ENCODE data around the gene PRR15L.
"Not testable (repeated sequence)": the region's sequence is repeated elsewhere in the genome, so short reads cannot be mapped to it uniquely, and the experiment has no call there.

PRR15L gene

DNA sequence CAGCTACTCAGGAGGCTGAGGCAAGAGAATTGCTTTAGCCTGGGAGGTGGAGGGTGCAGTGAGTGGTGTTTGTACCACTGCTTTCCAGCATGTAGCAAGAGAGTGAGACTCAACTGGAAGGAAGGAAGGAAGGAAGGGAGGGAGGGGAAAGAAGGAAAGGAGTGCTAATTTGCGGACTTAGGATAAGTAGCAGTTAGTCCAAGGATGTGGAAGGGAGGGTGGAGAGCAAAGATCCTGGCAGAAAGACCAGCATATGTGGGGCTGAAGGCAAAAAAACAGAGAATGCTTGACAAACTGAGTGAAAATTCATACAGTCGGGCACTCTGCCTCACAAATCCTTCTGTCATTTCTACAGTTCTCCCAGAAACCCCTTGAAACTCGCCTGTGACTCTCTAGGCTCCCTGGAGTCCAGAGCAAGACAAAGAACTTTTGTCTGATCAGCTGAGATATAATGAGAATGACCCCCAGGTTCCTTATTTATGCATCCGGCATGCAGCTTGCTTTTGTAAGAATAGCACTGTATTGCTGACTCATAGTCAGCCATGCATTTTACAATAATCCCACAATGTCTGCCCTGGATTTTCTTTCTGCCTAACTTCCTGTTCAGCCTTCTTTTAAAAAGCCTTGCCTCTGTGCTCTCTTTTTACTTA is 44.7 kb upstream of the PRR15L start:
- TF ChIP-seq, protein P1, sequence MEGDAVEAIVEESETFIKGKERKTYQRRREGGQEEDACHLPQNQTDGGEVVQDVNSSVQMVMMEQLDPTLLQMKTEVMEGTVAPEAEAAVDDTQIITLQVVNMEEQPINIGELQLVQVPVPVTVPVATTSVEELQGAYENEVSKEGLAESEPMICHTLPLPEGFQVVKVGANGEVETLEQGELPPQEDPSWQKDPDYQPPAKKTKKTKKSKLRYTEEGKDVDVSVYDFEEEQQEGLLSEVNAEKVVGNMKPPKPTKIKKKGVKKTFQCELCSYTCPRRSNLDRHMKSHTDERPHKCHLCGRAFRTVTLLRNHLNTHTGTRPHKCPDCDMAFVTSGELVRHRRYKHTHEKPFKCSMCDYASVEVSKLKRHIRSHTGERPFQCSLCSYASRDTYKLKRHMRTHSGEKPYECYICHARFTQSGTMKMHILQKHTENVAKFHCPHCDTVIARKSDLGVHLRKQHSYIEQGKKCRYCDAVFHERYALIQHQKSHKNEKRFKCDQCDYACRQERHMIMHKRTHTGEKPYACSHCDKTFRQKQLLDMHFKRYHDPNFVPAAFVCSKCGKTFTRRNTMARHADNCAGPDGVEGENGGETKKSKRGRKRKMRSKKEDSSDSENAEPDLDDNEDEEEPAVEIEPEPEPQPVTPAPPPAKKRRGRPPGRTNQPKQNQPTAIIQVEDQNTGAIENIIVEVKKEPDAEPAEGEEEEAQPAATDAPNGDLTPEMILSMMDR (IDR thresholded peaks at IDR 0.05): no peak
- H3K27me3 ChIP-seq: peaks cover 29% of the 10 kb centered on the region
- H3K36me3 ChIP-seq: no peaks in the 10 kb centered on the region
- H3K4me1 ChIP-seq (ENCODE audit: control insufficient read depth in 1 of 2, insufficient read depth in 1 of 2, low read depth in 1 of 2, low read length in 1 of 2): peaks cover 13 to 16% of the 10 kb centered on the region in 2 experiments
- peak overlapping the region in 1 of 2 experiments; percentile 11 for H3K4me3 ChIP-seq (ENCODE audit: low read depth in 1 of 2, low read length in 1 of 2)
- H3K27ac ChIP-seq: peak overlapping the region; percentile 69
- no peaks in the 10 kb centered on the region for H3K9me3 ChIP-seq

DNA sequence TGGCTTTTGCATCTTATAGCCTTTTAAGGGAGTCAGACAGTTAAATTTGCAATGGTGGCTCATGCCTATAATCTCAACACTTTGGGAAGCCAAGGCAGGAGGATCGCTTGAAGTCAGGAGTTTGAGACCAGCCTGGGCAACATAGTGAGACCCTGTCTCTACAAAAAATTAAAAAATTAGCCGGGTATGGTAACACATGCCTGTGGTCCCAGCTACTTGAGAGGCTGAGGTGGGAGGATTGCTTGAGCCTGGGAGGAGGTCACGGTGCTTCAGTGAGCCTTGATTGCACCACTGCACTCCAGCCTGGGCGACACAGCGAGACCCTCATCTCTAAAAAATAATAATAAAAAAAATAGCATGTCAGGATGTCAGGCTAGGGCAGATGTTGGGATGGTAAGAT is 44.0 kb upstream of the PRR15L start:
- H3K4me1 ChIP-seq (ENCODE audit: control insufficient read depth in 1 of 2, insufficient read depth in 1 of 2, low read depth in 1 of 2, low read length in 1 of 2): peaks cover 13 to 16% of the 10 kb centered on the region in 2 experiments
- not testable (repeated sequence) for H3K27ac ChIP-seq; H3K36me3 ChIP-seq; H3K9me3 ChIP-seq; H3K4me3 ChIP-seq (ENCODE audit: low read depth in 1 of 2, low read length in 1 of 2)
- peaks cover 24% of the 10 kb centered on the region for H3K27me3 ChIP-seq

DNA sequence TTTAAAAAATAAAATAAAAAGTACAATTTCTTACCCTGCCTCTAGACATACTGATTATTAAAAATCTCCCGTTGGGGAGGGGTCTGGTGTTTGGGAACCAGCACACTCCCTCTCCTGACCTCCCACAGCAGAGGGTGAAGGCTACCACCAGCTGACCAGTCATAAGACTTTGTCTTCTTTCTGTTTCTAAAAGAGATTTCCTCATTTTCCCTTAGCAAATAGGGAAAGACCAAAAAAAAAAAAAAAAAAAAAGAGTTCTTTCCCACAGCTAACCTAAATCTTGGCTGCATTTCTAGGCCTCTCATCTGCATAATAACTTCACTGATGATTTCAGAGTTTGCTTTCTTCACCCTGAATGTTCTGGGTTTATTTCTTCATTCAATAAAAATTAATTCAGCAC is 43.5 kb upstream of the PRR15L start:
- peaks cover 13 to 16% of the 10 kb centered on the region in 2 experiments for H3K4me1 ChIP-seq (ENCODE audit: control insufficient read depth in 1 of 2, insufficient read depth in 1 of 2, low read depth in 1 of 2, low read length in 1 of 2)
- H3K27ac ChIP-seq: no peak overlapping the region
- no peaks in the 10 kb centered on the region for H3K36me3 ChIP-seq
- no peaks in the 10 kb centered on the region for H3K9me3 ChIP-seq
- no peak overlapping the region for H3K4me3 ChIP-seq (ENCODE audit: low read depth in 1 of 2, low read length in 1 of 2)
- TF ChIP-seq, protein P1 (IDR thresholded peaks at IDR 0.05): no peak
- peaks cover 24% of the 10 kb centered on the region for H3K27me3 ChIP-seq

DNA sequence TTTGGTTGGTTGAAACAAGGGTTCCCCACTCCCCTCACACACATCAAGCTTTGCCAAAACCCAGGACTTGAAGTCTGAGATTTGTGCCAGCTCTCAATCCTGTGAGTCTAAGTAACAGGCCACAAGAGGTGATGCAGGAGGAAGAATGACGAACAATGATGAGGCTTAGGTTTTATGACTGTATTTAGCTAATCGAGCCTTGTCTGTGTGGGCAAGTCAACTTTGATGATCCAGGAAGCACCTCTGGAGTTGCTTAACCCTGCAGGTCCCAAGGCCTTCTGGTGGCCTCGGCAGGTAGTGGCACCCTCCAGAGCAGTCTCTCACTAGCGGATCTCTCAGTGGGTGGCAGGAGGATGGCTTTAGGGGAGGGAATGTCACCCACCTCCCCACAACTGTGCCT is 41.9 kb upstream of the PRR15L start:
- no peaks in the 10 kb centered on the region for H3K36me3 ChIP-seq
- TF ChIP-seq, protein P1 (IDR thresholded peaks at IDR 0.05): no peak
- no peaks in the 10 kb centered on the region for H3K9me3 ChIP-seq
- no peak overlapping the region for H3K4me3 ChIP-seq (ENCODE audit: low read depth in 1 of 2, low read length in 1 of 2)
- peaks cover 13% of the 10 kb centered on the region for H3K27me3 ChIP-seq
- H3K4me1 ChIP-seq (ENCODE audit: control insufficient read depth in 1 of 2, insufficient read depth in 1 of 2, low read depth in 1 of 2, low read length in 1 of 2): peaks cover 13 to 16% of the 10 kb centered on the region in 2 experiments
- no peak overlapping the region for H3K27ac ChIP-seq

DNA sequence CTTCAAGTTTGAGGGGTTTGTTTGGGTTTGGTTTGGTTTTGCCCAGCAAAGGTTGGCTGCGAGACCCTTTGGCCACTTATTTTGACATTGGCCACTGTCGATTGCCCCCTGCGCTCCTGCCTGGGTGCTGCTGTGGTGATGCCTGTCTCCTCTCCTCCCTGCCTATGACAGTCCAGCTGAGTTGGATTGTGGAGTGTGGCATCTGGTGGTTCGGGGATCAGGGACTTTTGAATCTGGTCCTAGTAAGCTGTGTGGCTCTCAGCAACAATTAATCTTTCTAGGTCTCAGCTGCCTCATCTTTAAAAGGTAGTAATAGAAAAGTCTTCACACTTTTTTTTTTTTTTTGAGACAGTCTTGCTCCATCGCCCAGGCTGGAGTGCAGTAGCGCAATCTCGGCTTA is 40.4 kb upstream of the PRR15L start:
- Histone ChIP-seq H3K9me3 (no peaks in the 10 kb centered on the region), H3K27ac (no peak overlapping the region), H3K36me3 (no peaks in the 10 kb centered on the region), H3K27me3 (peaks cover 5% of the 10 kb centered on the region), H3K4me3 (ENCODE audit: low read depth in 1 of 2, low read length in 1 of 2) (no peak overlapping the region), H3K4me1 (ENCODE audit: control insufficient read depth in 1 of 2, insufficient read depth in 1 of 2, low read depth in 1 of 2, low read length in 1 of 2) (peaks cover 12 to 14% of the 10 kb centered on the region in 2 experiments)
- TF ChIP-seq, protein P1 (IDR thresholded peaks at IDR 0.05): no peak

DNA sequence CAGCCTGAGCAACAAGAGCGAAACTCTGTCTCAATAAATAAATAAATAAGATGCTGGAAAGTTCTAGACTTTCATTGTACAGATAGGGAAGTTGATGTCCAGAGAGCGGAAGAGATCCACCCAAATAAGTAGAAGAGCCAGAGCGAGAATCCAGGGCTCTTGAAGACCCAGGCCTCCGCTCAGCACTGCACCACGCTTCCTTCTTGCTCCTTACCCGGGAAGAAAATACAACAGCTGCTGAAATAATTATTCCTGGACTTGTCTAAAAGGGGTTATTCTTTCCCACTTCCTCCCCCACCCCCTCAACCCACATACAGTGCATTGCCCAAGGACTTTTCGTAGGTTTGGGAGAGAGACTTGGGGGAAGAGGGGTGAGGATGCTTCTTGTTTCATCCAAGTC is 39.9 kb upstream of the PRR15L start:
- Histone ChIP-seq H3K36me3 (no peaks in the 10 kb centered on the region), H3K9me3 (no peaks in the 10 kb centered on the region), H3K4me3 (ENCODE audit: low read depth in 1 of 2, low read length in 1 of 2) (no peak overlapping the region), H3K4me1 (ENCODE audit: control insufficient read depth in 1 of 2, insufficient read depth in 1 of 2, low read depth in 1 of 2, low read length in 1 of 2) (peaks cover 7 to 9% of the 10 kb centered on the region in 2 experiments), H3K27me3 (peaks cover 5% of the 10 kb centered on the region), H3K27ac (no peak overlapping the region)
- TF ChIP-seq, protein P1 (IDR thresholded peaks at IDR 0.05): no peak
